ENCODE results near the gene HTR7.
"Not testable (repeated sequence)": the region's sequence is repeated elsewhere in the genome, so short reads cannot be mapped to it uniquely, and the experiment has no call there.

The HTR7 gene

GRCh38 chr10:90857635-90858460 is at the start of gene HTR7:
Gene HTR7, minus strand, starts transcription at chr10:90858039. Its CDS starts 368 bp downstream, at chr10:90857671.
- DNase-seq = peak; percentile 32 to 52

GRCh38 chr10:90906596-90906995 is 48.8 kb upstream of the HTR7 start:
- DNase-seq = no peak

GRCh38 chr10:90905925-90906324 is 48.1 kb upstream of the HTR7 start:
- DNase-seq = no peak

- not testable (repeated sequence) for DNase-seq
Measured at GRCh38 chr10:90896916-90897315, 39.1 kb upstream of the HTR7 start.

GRCh38 chr10:90893190-90893589 is 35.4 kb upstream of the HTR7 start:
- DNase-seq = no peak

- no peak for DNase-seq
Measured at GRCh38 chr10:90890347-90890746, 32.5 kb upstream of the HTR7 start.

- no peak for DNase-seq
Measured at GRCh38 chr10:90889636-90890035, 31.8 kb upstream of the HTR7 start.

- no peak for DNase-seq
Measured at GRCh38 chr10:90888387-90888786, 30.5 kb upstream of the HTR7 start.

- DNase-seq = no peak
Measured at GRCh38 chr10:90887555-90887954, 29.7 kb upstream of the HTR7 start.

GRCh38 chr10:90885176-90885575 is 27.3 kb upstream of the HTR7 start:
- DNase-seq = no peak

- no peak for DNase-seq
Measured at GRCh38 chr10:90884431-90884830, 26.6 kb upstream of the HTR7 start.

- DNase-seq = peak; percentile 85 to 94
Measured at GRCh38 chr10:90880059-90880719, 22.4 kb upstream of the HTR7 start.

- DNase-seq = no peak
Measured at GRCh38 chr10:90879062-90879461, 21.2 kb upstream of the HTR7 start.

- no peak for DNase-seq
Measured at GRCh38 chr10:90872648-90873020, 14.8 kb upstream of the HTR7 start.

- peak; percentile 93 to 97 for DNase-seq
Measured at GRCh38 chr10:90871766-90872647, 14.2 kb upstream of the HTR7 start, which contains the start of gene RPP30. Gene RPP30, plus strand, starts transcription at chr10:90871974. Its CDS starts 13 bp downstream, at chr10:90871987.

- peak; percentile 77 to 79 for DNase-seq
Measured at GRCh38 chr10:90871279-90871765, 13.5 kb upstream of the HTR7 start.

- no peak for DNase-seq
Measured at GRCh38 chr10:90866050-90866598, 8.3 kb upstream of the HTR7 start.

- peak; percentile 33 to 41 for DNase-seq
Measured at GRCh38 chr10:90865401-90865800, 7.6 kb upstream of the HTR7 start.

GRCh38 chr10:90862908-90863514 is 5.2 kb upstream of the HTR7 start:
- DNase-seq = peak; percentile 63 to 84

- DNase-seq = no peak
Measured at GRCh38 chr10:90860790-90861189, 3.0 kb upstream of the HTR7 start.

GRCh38 chr10:90859321-90859751 is 1.5 kb upstream of the HTR7 start:
- DNase-seq = peak; percentile 12 to 13

GRCh38 chr10:90858461-90858968 is 676 bp upstream of the HTR7 start:
- no peak for DNase-seq

Measured in Kasumi-1 (cell line).